GDM1 (cell line): ENCODE results near the gene IL1RAPL2.
"Not testable (repeated sequence)": the region's sequence is repeated elsewhere in the genome, so short reads cannot be mapped to it uniquely, and the experiment has no call there.

Experiments used
- DNase-seq: peaks from one replicate; lab custom pipeline; 2025; lab: John Stamatoyannopoulos, UW

IL1RAPL2 gene

GRCh38 chrX:105610411-105610810 is 1044.4 kb downstream of the IL1RAPL2 start:
- no peak for DNase-seq

- DNase-seq: no peak
Observed at GRCh38 chrX:105618393-105619101, 1052.5 kb downstream of the IL1RAPL2 start.

GRCh38 chrX:105634180-105634579 is 1068.2 kb downstream of the IL1RAPL2 start:
- no peak for DNase-seq

GRCh38 chrX:105635794-105636193 is 1069.8 kb downstream of the IL1RAPL2 start:
- no peak for DNase-seq

GRCh38 chrX:105636667-105637066 is 1070.7 kb downstream of the IL1RAPL2 start:
- DNase-seq: no peak

GRCh38 chrX:105645667-105646357 is 1079.8 kb downstream of the IL1RAPL2 start:
- DNase-seq: no peak

- no peak for DNase-seq
Observed at GRCh38 chrX:105646592-105647372, 1080.8 kb downstream of the IL1RAPL2 start.

- DNase-seq: no peak
Observed at GRCh38 chrX:105647749-105648148, 1081.8 kb downstream of the IL1RAPL2 start.

- DNase-seq: no peak
Observed at GRCh38 chrX:105648732-105649131, 1082.7 kb downstream of the IL1RAPL2 start.

- DNase-seq: no peak
Observed at GRCh38 chrX:105650577-105650976, 1084.6 kb downstream of the IL1RAPL2 start.

GRCh38 chrX:105650986-105651385 is 1085.0 kb downstream of the IL1RAPL2 start:
- DNase-seq: no peak

GRCh38 chrX:105653891-105654290 is 1087.9 kb downstream of the IL1RAPL2 start:
- no peak for DNase-seq

GRCh38 chrX:105658136-105658535 is 1092.1 kb downstream of the IL1RAPL2 start:
- DNase-seq: no peak

- no peak for DNase-seq
Observed at GRCh38 chrX:105662248-105662647, 1096.2 kb downstream of the IL1RAPL2 start.

- DNase-seq: no peak
Observed at GRCh38 chrX:105664243-105664642, 1098.2 kb downstream of the IL1RAPL2 start.

- not testable (repeated sequence) for DNase-seq
Observed at GRCh38 chrX:105684288-105684687, 1118.3 kb downstream of the IL1RAPL2 start.

GRCh38 chrX:105694839-105695238 is 1128.8 kb downstream of the IL1RAPL2 start:
- no peak for DNase-seq

- DNase-seq: no peak
Observed at GRCh38 chrX:105695451-105695850, 1129.5 kb downstream of the IL1RAPL2 start.

GRCh38 chrX:105696870-105697269 is 1130.9 kb downstream of the IL1RAPL2 start:
- no peak for DNase-seq

- no peak for DNase-seq
Observed at GRCh38 chrX:105697984-105698781, 1132.2 kb downstream of the IL1RAPL2 start.

- DNase-seq: no peak
Observed at GRCh38 chrX:105700331-105700730, 1134.3 kb downstream of the IL1RAPL2 start.
